ENCODE data around the gene RHOB.

- TF ChIP-seq POLR2AphosphoS5 (IDR thresholded peaks at IDR 0.05; ENCODE audit: low read depth, low read length) (no peak), POLR2A (IDR thresholded peaks at IDR 0.05; ENCODE audit: low read depth, low read length) (no peak), TAF1 (IDR thresholded peaks at IDR 0.05; ENCODE audit: borderline replicate concordance, low read depth, low read length) (no peak)
Observed at GRCh38 chr2:20456636-20457426, 10.0 kb downstream of the RHOB start.

Measured in GM12892 (cell line).